Gastrocnemius medialis (tissue), 4 donors: Measurements from ENCODE around the gene ADH1B. TPM values are rescaled to one million over a fixed set of nuclear protein-coding genes. Genes with fewer than 3 reads are reported as not detected.

Source experiments
- ATAC-seq, 2 donors: fragments of 150-250 bp; one replicate each; pipeline ENCODE4 v1.9.1; 2016
- DNase-seq, 2 donors: peaks; one replicate each; pipeline ENCODE4 v3.0.0-alpha.2; 2019
- H3K27ac ChIP-seq, 4 donors: fragments of 200-600 bp; sonication (generic); 1 replicate in 1 of 4; 2 replicates in 3 of 4; pipeline ENCODE4 v1.5.1; 2016 to 2018; ENCODE audit warnings: mild to moderate bottlenecking in 2 of 4, moderate library complexity in 1 of 4
- H3K27me3 ChIP-seq, 3 donors: fragments of 200-600 bp; sonication (generic) in 2 of 3; 1 replicate in 1 of 3; 2 replicates in 2 of 3; pipeline versions ENCODE4 v1.5.1 to v1.6.0; 2016 to 2019; ENCODE audit warnings: mild to moderate bottlenecking in 1 of 3, moderate library complexity in 1 of 3
- H3K36me3 ChIP-seq, 2 donors: fragments of 200-600 bp; sonication (generic) in 1 of 2; one replicate each; pipeline ENCODE4 v1.5.1; 2017 to 2018
- H3K4me1 ChIP-seq, 2 donors: fragments of 200-600 bp; sonication (generic) in 1 of 2; one replicate each; pipeline ENCODE4 v1.5.1; 2016 to 2017; ENCODE audit warnings: mild to moderate bottlenecking in 2 of 2
- H3K4me3 ChIP-seq, 4 donors: fragments of 200-600 bp; sonication (generic) in 3 of 4; 1 replicate in 1 of 4; 2 replicates in 3 of 4; pipeline ENCODE4 v1.5.1; 2016 to 2019; ENCODE audit warnings: mild to moderate bottlenecking in 2 of 4
- H3K9me3 ChIP-seq, 3 donors: fragments of 200-600 bp; sonication (generic) in 2 of 3; 1 replicate in 1 of 3; 2 replicates in 2 of 3; pipeline ENCODE4 v1.5.1; 2016 to 2019
- CTCF ChIP-seq, 5 experiments: fragments of 450-650 bp in 3 of 5; fragments of 200-600 bp in 2 of 5; sonication (generic) in 2 of 5; IDR thresholded peaks in 4 of 5; conservative IDR thresholded peaks in 1 of 5; 1 replicate in 4 of 5; 2 replicates in 1 of 5; pipeline ENCODE4 v1.5.1; 2016 to 2019; ENCODE audit warnings: antibody characterized with exemption in 5 of 5, mild to moderate bottlenecking in 3 of 5, moderate library complexity in 3 of 5
- POLR2A ChIP-seq, 2 donors: fragments of 450-650 bp; IDR thresholded peaks; one replicate each; pipeline ENCODE4 v1.6.1; 2017; ENCODE audit warnings: antibody characterized with exemption in 2 of 2, mild to moderate bottlenecking in 2 of 2, moderate library complexity in 2 of 2
- in situ Hi-C, 4 donors: fragments of 200-750 bp; cut with MboI; loops; one replicate each; pipeline versions ENCODE4 v1.15.0 to v1.8.0; 2017; ENCODE audit warnings: low sequenced_read_pairs in 4 of 4
- intact Hi-C: fragments of 100-400 bp; cut with DNase I; formaldehyde crosslinking; loops from one replicate; pipeline ENCODE4 v1.15.1; 2023; ENCODE audit warnings: low total_unique reads
- total RNA-seq, 4 donors: library from RNA; depleted of rRNA; stranded (reverse); fragments of >200 nt; gene quantifications; one replicate each; pipeline versions ENCODE4 v1.1.0 to v1.2.3, GENCODE V29; 2016

ADH1B gene
- total RNA-seq, 4 donors from 2014 or later: 67.9 to 167 (median 119) TPM

- DNase-seq: no peak
- no peak overlapping the region for H3K27ac ChIP-seq
- no peaks in the 10 kb centered on the region for H3K9me3 ChIP-seq
- intact Hi-C loops: no loop called here
- H3K36me3 ChIP-seq: no peaks in the 10 kb centered on the region
- no peaks in the 10 kb centered on the region for H3K4me1 ChIP-seq
- no peak for TF ChIP-seq CTCF (IDR thresholded peaks at IDR 0.05 in 4 of 5, conservative IDR thresholded peaks at IDR 0.05 in 1 of 5)
- ATAC-seq: no peak
- no peak overlapping the region for H3K4me3 ChIP-seq
- no peaks in the 10 kb centered on the region for H3K27me3 ChIP-seq
- in situ Hi-C loops: no loop called here
Measured at GRCh38 chr4:99339172-99339571, 18.0 kb upstream of the ADH1B start.

DNA sequence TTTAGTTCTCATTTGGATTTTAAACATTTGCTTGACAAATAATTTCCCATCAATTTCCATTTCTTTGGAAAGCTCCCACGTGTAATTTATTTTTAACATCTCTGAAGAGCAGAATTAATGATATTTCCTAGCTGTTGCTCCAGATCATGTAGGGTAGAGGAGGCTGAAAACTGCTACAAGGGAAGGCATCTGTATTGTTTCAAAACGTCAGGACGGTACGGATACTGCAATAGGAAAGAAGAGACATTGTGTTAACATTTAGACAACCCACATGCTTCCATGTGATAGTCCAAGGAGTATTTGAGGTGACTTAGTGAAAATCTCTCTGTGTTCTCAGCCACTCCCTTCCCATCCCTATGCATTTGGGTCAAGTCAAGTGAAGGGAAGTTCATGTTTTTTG, 15.4 kb upstream of the ADH1B start:
- no peak for TF ChIP-seq CTCF (IDR thresholded peaks at IDR 0.05 in 4 of 5, conservative IDR thresholded peaks at IDR 0.05 in 1 of 5)
- no peak for TF ChIP-seq POLR2A (IDR thresholded peaks at IDR 0.05)
- DNase-seq: no peak
- H3K27ac ChIP-seq: no peak overlapping the region
- H3K4me3 ChIP-seq: no peak overlapping the region
- no peaks in the 10 kb centered on the region for H3K9me3 ChIP-seq
- no peaks in the 10 kb centered on the region for H3K27me3 ChIP-seq
- no peaks in the 10 kb centered on the region for H3K4me1 ChIP-seq
- ATAC-seq: no peak
- intact Hi-C loops (no loop called here), in situ Hi-C loops (no loop called here)
- no peaks in the 10 kb centered on the region for H3K36me3 ChIP-seq

GRCh38 chr4:99334880-99335279, 13.7 kb upstream of the ADH1B start:
- TF ChIP-seq CTCF (IDR thresholded peaks at IDR 0.05 in 4 of 5, conservative IDR thresholded peaks at IDR 0.05 in 1 of 5): no peak
- TF ChIP-seq POLR2A (IDR thresholded peaks at IDR 0.05): no peak
- Histone ChIP-seq H3K27ac (no peak overlapping the region), H3K4me3 (no peak overlapping the region), H3K36me3 (no peaks in the 10 kb centered on the region), H3K27me3 (no peaks in the 10 kb centered on the region), H3K9me3 (no peaks in the 10 kb centered on the region), H3K4me1 (no peaks in the 10 kb centered on the region)
- in situ Hi-C loops: no loop called here
- ATAC-seq: no peak
- intact Hi-C loops: no loop called here
- DNase-seq: no peak

GRCh38 chr4:99330648-99331047, 9.4 kb upstream of the ADH1B start:
- H3K9me3 ChIP-seq: no peaks in the 10 kb centered on the region
- H3K27me3 ChIP-seq: no peaks in the 10 kb centered on the region
- no peak for TF ChIP-seq CTCF (IDR thresholded peaks at IDR 0.05 in 4 of 5, conservative IDR thresholded peaks at IDR 0.05 in 1 of 5)
- no peak for TF ChIP-seq POLR2A (IDR thresholded peaks at IDR 0.05)
- DNase-seq (no peak), ATAC-seq (peak in 1 of 2 donors; percentile 37)
- in situ Hi-C loops (no loop called here), intact Hi-C loops (no loop called here)
- peaks cover 5% of the 10 kb centered on the region in 2 donors for H3K4me1 ChIP-seq
- no peak overlapping the region for H3K27ac ChIP-seq
- no peak overlapping the region for H3K4me3 ChIP-seq
- no peaks in the 10 kb centered on the region for H3K36me3 ChIP-seq

- ATAC-seq: no peak
- no peak for DNase-seq
- Histone ChIP-seq H3K9me3 (no peaks in the 10 kb centered on the region), H3K27ac (no peak overlapping the region), H3K4me3 (no peak overlapping the region), H3K27me3 (no peaks in the 10 kb centered on the region), H3K4me1 (peaks cover 11 to 12% of the 10 kb centered on the region in 2 donors), H3K36me3 (no peaks in the 10 kb centered on the region)
- TF ChIP-seq CTCF (IDR thresholded peaks at IDR 0.05 in 4 of 5, conservative IDR thresholded peaks at IDR 0.05 in 1 of 5): no peak
- no peak for TF ChIP-seq POLR2A (IDR thresholded peaks at IDR 0.05)
- intact Hi-C loops (loop anchor here (5.0 kb wide), 1 partner anchor 403 kb away; the partner anchor contains the start of gene EIF4E), in situ Hi-C loops (no loop called here)
Measured at GRCh38 chr4:99329876-99330275, 8.7 kb upstream of the ADH1B start.
